HG02943 (cell line): ENCODE results near the gene PTPRM.

Experiments
- ATAC-seq: cut with Tn5 transposase; IDR thresholded peaks from one replicate; pipeline ENCODE4 v1.9.1; 2021; ENCODE audit warnings: mild to moderate bottlenecking, low read depth, moderate library complexity; ENCODE audit not compliant: unreplicated experiment

PTPRM gene

DNA sequence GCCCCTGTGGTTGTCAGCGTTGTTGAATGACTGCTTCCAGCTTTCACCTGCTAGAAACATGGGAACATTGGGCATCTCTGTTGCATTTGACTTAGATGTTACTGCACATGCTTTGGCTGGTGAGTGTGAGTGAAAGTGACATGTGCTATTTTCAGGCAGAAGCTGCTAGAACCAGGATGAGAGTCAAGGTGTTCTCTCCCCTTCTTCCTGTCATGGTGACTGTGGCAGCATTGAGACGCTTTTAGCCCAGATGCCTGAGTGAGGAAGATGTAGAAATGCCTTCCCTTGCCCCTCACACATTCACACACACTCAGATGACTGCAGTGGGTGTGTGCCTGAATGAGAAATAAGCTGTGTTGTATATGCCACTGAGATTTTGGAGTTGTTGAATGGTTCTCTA, 220.2 kb downstream of the PTPRM start:
- ATAC-seq: no peak

DNA sequence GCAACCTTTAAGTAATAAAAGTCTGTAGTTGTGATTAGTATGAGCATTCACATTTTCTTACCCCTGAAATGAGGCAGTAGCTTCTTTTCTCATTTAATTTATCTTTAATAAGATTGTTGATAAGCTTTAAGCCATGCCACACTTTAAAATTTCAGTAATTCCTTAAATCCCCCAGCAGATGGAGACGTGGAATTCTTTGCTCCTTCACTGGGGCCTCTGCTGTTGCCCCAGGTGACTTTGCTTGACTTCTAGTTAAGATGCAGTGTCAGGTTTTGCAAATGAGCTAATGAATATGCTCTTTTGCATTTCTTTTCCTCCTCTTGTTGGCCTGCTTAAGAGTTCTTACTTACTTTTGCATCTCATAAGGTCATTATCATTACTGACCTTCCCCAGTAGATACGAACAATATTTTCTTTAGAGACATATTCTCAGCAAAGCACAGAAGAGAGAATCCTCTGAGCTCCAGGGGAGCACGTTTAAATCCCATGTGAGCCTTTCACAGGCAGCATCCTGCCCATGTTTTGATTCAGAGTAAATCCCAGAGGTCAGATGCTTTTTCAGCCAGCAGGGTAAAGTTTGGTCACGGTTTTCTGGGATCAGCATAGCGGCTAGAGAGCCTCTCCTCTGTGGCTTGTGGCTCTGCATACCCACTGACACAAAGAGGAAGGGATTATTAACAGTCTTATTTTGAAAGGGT, 222.9 kb downstream of the PTPRM start:
- no peak for ATAC-seq

DNA sequence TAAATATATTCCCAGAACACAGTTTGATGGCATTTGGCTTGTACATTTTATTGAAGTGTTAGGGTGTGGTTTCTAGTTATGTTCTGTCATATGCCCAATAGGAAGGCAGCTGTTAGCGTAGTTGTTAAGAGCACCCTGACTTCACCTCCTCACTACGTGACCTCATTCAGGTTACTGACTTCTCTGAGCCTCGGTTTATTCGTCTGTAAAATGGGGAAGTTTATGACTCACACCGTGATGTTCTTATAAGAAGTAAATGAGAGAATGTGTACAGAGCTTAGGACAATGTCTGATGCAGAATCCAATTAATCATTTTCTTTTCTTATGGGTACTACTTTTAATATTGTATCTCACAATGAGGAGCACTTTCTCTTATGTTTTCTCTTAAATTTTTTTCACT, 226.0 kb downstream of the PTPRM start:
- no peak for ATAC-seq

DNA sequence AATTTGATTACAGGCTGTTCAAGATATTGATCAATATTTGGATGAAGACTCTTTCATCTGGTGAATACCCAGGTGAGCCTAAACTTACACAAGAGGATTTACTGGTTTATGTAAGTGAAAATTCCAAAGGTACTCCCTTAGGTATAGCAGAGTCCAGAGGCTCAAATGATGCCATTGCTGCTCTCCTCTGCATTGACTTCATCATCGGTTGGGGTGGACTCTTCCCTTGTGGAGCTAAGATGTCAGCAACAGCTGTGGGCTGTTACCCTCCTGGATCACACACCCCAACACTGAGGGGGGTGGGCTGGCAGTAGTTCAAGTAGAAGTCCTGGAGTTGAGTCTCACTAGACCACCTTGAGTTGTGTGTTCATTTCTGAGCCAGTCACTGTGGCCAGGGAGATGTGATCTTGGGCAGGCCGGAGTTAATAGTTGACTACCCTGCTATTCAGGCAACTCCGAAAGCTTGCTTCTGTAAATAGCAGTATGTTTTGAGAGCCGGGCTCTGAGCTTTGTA, 236.9 kb downstream of the PTPRM start:
- ATAC-seq: no peak

- ATAC-seq: no peak
Observed at GRCh38 chr18:7805096-7805495, 238.0 kb downstream of the PTPRM start.

GRCh38 chr18:7805880-7806279, 238.8 kb downstream of the PTPRM start:
- ATAC-seq: no peak

GRCh38 chr18:7807936-7808453, 240.9 kb downstream of the PTPRM start:
- no peak for ATAC-seq

GRCh38 chr18:7808992-7809391, 241.9 kb downstream of the PTPRM start:
- ATAC-seq: no peak

- ATAC-seq: no peak
Observed at GRCh38 chr18:7809455-7809854, 242.3 kb downstream of the PTPRM start.

DNA sequence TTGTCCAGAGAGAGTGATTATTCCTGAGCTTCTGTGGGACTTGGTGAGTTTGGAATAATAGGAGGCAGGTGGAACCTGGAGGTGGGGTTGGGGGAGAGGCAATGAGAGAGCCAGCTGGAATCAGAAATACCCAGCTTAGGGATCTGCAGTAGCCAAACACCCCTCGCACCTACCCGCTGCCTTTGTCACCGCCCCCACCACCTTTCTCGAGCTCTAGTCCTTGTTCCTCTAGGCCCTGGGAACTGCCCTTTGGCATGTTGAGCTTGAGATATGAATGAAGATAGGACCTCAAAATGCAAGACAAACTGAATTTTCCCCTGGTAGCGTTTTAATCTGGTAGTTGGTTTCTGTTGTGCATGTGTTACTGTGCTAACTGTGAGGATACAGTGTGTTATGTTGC, 242.9 kb downstream of the PTPRM start:
- ATAC-seq: no peak

GRCh38 chr18:7812431-7813063, 245.4 kb downstream of the PTPRM start:
- no peak for ATAC-seq

GRCh38 chr18:7813131-7813530, 246.0 kb downstream of the PTPRM start:
- no peak for ATAC-seq

DNA sequence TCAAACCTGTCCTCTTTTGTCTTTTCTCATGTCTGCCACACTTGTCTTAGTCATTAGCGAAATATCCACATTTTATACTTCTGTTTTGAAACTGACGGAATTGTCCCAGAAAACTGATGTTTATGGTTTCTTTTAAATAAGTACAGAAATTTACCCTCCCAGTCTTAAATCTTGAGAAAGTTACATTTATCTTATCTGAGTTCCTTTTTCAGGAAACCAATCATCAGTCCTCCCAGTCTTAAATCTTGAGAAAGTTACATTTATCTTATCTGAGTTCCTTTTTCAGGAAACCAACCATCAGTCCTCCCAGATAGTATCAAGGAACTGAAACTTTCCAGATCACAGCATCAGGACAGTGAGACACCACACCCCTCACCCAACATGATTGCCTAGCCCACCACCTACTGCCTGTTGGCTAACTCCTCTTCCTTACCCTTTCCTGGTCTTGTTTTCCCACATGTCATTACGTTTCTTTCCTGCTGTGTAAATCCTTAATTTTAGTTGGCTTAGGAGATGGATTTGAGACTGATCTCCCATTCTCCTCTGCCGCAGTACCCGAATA, 247.7 kb downstream of the PTPRM start:
- no peak for ATAC-seq

DNA sequence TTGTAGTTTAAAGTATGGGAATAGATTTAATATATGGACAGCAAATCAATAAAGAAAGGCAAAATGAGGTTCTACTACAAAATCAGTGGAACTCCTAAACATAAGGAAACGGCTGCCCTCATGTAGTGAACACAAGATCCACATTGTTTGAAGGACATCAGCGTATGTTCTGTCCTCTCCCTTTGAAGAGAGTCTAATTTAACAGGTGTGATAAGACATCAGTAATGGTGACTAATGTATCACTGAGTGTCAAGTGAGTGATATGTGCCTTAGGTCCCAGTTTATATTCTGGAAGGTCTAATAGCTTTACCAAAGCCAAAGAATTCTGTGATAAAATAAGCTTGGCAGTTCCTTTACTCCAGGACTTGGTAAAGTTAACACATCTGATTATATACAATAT, 248.7 kb downstream of the PTPRM start:
- no peak for ATAC-seq

DNA sequence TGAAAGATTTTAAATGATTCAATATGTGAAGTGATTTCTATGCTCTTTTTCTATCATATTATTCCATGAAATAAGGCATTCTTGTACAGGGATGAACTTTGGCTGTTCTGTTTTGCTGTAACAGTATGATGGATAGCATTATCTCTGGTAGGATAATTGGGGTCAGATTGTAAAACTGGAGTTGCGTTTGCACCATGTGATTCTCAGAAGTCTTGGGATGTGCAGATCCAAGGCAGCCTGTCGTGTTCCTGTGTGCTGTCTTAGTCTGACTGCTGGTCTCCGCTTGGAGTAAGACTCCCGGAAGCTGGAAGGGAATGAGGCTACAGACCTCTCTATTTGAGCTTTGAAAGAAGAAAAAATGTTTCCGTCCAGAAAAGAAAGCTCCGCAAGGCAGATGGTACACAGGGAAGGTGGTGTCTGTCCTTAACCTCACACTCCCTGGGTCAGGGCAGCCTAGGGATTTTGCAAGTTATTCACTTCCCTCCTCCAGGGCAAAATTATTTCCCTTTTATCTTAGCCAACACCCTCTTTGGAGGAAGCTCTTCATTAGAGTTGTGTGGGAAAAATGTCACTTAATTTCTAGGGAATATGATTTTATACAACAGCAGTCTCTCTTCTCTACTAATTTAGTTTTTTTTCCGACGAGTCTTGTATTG, 250.6 kb downstream of the PTPRM start:
- ATAC-seq: no peak

DNA sequence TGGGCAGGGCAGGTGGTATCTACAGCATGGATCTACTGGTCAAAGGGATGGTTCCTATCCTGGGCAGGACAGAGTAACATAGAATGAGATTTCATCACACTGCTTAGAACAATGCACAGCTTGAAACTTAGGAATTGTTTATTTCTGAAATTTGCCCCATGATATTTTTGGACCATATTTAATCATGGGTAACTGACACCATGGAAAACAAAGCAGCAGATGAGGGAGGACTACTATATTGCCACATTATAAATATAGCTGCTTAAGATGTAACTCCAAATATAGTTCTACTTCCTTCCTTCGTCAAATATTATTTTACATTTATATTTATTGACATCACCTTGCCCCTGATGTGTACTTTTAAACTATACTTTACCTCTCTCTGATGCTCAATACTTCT, 254.7 kb downstream of the PTPRM start:
- ATAC-seq: no peak

- ATAC-seq: no peak
Observed at GRCh38 chr18:7822435-7823331, 255.6 kb downstream of the PTPRM start.

- ATAC-seq: no peak
Observed at GRCh38 chr18:7824970-7825369, 257.9 kb downstream of the PTPRM start.

DNA sequence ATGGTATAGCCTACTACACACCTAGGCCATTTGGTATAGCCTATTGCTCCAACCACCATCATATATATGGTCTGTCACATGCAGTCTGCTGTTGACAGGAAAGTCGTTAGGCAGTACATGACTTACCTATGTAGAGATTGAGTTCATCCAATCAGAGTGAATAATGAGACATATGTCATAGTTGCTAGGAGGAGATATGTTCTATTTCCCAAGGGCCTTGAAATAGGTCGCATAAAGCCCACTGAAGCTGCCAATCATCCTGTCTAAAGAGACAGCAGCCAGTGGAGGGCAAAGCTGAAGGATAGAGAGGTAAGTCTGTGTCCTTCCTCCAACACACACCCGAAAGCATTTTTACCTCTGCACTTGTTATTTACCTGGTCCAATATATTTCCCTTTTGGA, 263.4 kb downstream of the PTPRM start:
- no peak for ATAC-seq

- ATAC-seq: no peak
Observed at GRCh38 chr18:7839548-7839947, 272.4 kb downstream of the PTPRM start.
